ENCODE results near the gene ALDH1L1.
"Not testable (repeated sequence)": the region's sequence is repeated elsewhere in the genome, so short reads cannot be mapped to it uniquely, and the experiment has no call there.

DNA sequence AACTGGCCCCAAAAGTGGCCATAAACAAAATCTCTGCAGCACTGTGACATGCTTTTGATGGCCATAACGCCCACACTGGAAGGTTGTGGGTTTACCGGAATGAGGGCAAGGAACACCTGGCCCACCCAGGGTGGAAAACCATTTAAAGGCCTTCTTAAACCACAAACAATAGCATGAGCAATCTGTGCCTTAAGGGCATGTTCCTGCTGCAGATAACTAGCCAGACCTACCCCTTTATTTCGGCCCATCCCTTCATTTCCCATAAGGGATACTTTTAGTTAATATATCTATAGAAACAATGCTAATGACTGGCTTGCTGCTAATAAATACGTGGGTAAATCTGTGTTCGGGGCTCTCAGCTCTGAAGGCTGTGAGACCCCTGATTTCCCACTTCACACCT, 88.3 kb downstream of the ALDH1L1 start:
- not testable (repeated sequence) for TF ChIP-seq TAF1 (IDR thresholded peaks at IDR 0.05; ENCODE audit: borderline replicate concordance, low read depth, low read length); POLR2A (IDR thresholded peaks at IDR 0.05; ENCODE audit: low read depth, low read length)
